C4-2B (cell line): ENCODE data around the gene TFDP1.

Experiments used
- H3K27ac ChIP-seq: fragments of 450-650 bp; 2 replicates; pipeline ENCODE4 v1.5.1; 2017
- CTCF ChIP-seq: fragments of 450-650 bp; conservative IDR thresholded peaks from 2 replicates; pipeline ENCODE4 v1.5.1; 2017; ENCODE audit warnings: mild to moderate bottlenecking
- ZFX ChIP-seq: fragments of 450-650 bp; IDR thresholded peaks from 2 replicates; pipeline ENCODE4 v1.6.1; 2017

The TFDP1 gene

GRCh38 chr13:113631341-113632095, 47.0 kb downstream of the TFDP1 start:
- TF ChIP-seq CTCF (no peak), ZFX (no peak)
- H3K27ac ChIP-seq, result no peak overlapping the region

DNA sequence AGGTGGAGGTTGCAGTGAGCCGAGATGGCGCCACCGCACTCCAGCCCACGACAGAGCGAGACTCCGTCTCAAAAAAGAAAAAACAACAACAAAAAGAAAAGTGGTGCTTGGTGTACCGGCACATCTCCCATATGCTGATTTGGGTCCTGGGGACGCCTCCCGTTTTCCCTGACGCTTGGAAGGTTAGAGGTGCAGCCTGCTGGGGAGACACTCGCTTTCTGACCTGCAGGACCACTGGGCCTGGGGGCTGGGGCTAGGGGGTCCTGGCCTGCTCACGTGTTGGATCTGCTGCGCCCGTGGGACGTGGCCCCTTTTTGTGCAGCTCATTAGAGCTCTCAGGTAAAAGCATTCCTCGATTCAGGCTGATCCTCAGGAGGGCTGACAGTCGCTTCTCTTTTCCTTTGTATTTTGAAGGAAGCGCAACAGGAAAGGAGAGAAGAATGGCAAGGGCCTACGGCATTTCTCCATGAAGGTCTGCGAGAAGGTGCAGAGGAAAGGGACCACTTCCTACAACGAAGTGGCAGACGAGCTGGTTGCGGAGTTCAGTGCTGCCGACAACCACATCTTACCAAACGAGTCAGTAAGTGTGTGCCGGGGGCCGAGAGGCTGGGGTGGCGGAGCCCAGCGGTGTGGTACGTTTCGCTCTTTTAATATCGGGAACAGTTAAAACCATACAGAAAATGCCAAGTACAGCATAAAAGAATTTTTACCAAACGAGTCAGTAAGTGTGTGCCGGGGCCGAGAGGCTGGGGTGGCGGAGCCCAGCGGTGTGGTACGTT, 48.3 kb downstream of the TFDP1 start:
- no peak overlapping the region for H3K27ac ChIP-seq
- TF ChIP-seq CTCF, result no peak
- no peak for TF ChIP-seq ZFX

DNA sequence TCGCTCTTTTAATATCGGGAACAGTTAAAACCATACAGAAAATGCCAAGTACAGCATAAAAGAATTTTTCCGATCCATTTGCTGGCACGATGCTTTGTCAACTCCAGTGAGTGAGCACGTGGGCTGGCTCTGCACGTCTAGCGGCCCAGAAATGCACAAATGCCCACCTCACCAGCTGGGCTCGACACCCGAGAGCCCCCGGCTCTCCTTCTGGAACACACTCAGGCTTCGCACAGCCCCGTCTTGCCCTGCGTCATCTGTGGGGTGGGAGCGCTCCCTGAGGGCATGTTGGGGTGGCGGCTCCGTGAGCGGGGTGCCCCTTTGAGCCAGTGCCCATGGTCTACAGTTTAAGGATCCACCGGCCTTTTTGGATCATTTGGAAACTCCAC, 48.9 kb downstream of the TFDP1 start:
- TF ChIP-seq ZFX (no peak), CTCF (no peak)
- H3K27ac ChIP-seq, result no peak overlapping the region

GRCh38 chr13:113634279-113635047, 49.9 kb downstream of the TFDP1 start:
- TF ChIP-seq CTCF (no peak), ZFX (no peak)
- H3K27ac ChIP-seq, result no peak overlapping the region

- H3K27ac ChIP-seq, result no peak overlapping the region
- TF ChIP-seq ZFX (no peak), CTCF (no peak)
Measured at GRCh38 chr13:113635048-113635420, 50.5 kb downstream of the TFDP1 start.

DNA sequence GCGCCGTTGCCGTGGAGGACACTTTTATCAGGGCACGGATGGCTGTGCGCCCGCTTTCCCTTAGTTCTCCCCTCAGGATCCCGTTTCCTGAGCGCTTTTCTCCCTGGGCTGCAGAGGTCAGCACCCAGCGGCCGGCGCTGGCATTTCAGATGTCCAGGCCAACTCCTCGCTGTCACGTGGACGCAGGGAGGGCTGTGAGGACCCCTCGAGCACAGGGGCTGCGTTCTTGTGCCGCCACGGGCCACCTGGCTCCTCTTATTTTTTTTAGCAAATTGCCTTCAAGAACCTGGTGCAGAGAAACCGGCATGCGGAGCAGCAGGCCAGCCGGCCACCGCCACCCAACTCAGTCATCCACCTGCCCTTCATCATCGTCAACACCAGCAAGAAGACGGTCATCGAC, 51.2 kb downstream of the TFDP1 start:
- TF ChIP-seq ZFX, result no peak
- no peak overlapping the region for H3K27ac ChIP-seq

GRCh38 chr13:113636266-113636963, 51.9 kb downstream of the TFDP1 start:
- no peak overlapping the region for H3K27ac ChIP-seq
- TF ChIP-seq ZFX (no peak), CTCF (no peak)
